ENCODE data around the gene CD80.

The CD80 gene

DNA sequence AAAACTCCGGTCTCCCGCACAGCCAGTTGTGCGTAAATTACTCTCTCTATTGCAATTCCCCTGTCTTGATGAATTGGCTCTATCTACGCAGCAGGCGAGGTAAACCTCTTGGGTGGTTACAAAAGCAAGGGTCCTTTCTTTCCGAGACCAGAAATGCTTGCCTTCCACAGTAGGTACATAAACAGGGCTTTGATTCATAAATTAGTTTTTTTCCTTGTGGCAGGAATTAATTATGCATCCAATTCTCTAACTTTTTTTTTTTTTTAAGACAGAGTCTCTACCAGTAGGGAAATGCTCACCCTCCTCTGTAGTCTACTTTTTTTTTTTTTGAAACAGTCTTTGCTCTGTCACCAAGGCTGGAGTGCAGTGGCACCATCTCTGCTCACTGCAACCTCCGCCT is 16.3 kb downstream of the CD80 start:
- no peak for DNase-seq (ENCODE audit: low read depth)

DNA sequence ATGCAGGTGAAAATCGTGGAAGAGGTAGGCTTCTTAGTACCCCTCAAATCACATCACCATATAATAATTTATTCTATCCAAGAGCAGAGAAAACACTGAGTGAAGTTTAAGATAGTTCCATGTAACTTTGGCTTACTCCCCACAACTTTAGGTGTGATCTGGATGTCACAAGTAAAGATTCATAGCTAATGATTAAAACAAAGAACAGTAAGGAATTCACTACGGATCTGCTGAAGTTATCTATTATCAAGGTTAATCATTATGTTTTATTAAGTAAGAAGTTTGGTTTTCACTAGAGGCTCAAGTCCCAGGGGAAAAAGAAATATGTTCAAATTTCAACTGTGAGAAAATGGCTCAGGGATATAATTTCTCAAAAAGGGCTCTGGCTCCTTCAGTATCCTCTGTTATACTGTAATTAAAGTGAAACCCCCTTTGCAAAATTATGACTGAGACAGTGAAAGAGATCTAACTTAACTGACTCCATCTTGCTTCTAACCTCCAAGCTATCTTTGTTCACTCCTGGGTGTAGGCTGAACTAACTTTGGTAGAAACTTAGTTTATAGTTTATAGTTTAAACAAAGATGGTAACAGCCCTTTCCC is 17.1 kb downstream of the CD80 start:
- no peak for DNase-seq (ENCODE audit: low read depth)

DNA sequence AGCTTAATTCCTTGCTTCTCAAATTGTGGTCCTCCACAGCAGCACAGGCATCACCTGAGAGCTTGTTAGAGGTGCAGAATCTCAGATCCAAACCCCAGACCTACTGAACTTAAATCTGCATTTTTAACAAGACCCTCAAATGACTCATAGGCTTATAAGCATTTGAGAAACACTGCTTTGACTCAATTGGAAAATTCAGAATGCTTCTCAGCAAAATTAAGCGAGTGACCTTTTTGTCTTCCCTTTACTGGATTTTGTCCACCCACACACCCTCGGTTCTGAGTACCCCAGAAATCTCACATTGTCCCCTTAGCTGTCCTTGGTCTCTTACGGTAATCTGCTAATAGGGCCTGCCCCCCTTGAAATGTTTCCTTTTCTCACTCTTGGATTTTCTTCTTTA is 17.9 kb downstream of the CD80 start:
- DNase-seq (ENCODE audit: low read depth), result no peak

DNA sequence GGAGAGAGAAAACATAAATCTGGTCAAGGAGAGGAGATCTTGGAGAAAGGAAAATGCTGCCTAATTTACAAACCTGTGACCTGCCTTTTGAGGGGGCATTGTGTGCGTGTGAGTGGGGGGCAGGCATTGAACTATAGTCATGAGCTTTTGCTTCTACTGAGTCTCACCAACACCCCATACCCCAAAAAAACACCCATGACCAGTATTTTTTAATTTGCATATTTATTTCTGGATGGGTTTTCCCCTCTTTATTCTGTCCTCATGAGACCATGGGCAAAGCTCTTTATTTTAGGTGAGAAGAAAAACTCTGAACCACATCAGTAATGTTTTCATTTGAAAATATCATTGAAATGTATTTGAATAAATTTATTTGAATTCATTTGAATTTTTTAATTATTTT is 20.6 kb downstream of the CD80 start:
- no peak for DNase-seq (ENCODE audit: low read depth)

DNA sequence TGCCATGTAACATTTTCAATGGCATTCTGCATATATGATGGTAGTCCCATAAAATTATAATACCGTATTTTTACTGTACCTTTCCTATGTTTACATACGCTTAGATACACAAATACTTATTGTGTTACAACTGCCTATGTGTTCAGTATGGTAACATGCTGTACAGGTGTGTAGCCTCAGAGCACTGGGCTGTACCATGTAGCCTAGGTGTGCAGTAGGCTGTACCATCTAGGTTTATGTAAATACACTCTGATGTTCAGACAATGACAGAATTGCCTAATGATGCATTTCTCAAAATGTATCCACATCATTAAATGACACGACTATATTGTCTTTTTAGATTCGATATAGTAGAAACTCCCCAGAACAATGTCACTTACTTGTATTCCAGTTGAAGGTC is 22.7 kb downstream of the CD80 start:
- DNase-seq (ENCODE audit: low read depth), result no peak

DNA sequence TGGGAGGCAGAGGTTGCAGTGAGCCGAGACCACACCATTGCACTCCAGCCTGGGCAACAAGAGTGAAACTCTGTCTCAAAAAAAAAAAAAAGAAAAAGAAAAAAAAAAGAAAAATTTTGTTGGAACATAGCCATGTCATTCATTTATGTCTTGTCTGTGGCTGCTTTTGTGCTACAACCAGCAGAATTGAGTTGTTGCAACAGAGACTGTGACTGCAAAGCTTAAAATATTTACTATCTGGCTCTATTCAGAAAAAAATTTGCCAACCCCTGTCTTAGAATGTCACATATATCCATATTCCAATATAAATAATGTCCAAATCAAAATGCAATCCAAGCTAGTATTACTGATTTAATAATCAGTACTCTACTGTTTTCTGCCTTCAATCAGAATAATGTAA is 25.1 kb downstream of the CD80 start:
- no peak for DNase-seq (ENCODE audit: low read depth)

DNA sequence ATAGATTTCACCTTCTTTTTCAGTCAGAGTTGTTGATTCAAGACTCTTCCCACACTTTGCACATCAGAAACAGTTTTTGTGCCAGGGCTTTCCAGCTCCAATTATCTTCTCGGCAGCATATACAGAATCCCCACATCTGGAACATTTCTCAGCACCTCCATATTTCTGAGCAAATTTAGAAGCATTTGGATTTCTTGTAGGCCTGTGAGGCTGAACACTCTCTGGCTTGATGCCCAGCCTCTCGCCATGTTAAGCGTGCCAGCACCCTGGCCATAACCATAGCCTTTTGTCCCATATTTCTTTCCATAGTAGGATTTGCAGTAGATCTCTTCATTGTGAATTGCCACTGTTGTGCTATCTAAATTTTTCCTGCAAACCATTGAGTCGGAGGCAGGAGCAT is 28.3 kb downstream of the CD80 start:
- DNase-seq (ENCODE audit: low read depth), result no peak

DNA sequence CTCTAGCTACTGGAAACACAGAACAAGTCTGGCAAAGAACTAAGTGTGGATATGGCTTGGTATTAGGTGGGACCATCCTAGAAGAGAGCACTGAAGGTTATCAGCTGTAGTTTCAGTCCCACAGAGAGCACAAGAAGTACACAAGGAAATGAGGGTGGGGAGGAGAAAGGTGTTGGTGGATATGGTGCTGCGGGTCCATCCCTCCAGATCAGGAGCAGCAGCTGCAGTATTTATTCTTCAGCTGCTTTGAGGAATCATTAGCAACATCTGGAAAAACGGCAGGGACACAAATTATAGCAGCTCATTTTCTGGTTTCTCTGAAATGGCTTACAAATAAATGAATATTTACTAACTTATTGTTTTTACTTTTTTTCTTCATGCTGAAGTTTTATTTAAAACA is 29.0 kb downstream of the CD80 start:
- no peak for DNase-seq (ENCODE audit: low read depth)

DNA sequence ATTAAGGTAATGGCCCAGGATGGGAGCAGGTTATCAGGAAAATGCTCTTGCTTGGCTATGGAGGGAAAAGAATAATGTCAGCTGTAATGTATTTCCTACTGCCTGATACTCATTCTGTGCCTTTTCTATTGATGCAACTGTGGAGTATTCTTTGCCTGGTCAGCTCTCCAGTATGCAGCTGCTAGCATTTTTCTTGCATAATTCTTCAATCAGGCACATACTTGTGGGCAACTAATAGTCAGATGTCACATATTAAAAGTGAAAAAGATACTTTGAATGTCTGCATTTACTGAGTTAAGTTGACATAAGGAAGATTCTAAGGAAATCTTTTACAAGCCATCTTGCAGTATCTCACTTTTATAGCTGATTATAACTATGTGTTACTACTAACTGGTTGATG is 29.5 kb downstream of the CD80 start:
- DNase-seq (ENCODE audit: low read depth), result no peak

DNA sequence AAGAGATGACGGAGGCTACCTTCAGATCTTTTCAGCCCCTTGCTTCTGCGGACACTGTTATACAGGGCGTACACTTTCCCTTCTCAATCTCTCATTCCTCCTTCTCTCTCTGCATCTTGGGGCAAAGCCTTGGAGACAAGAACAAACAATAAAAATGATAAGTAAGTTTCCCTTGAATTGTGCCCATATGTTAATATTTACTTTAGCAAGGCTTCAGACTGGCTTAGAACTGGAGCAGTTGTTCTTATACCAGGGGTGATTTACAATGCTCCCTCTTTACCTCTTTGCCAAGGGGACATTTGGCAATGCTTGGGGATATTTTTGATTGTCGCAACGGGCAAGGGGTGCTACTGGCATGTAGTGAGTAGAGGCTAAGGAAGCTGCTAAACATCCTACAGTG is 31.7 kb downstream of the CD80 start:
- no peak for DNase-seq (ENCODE audit: low read depth)

DNA sequence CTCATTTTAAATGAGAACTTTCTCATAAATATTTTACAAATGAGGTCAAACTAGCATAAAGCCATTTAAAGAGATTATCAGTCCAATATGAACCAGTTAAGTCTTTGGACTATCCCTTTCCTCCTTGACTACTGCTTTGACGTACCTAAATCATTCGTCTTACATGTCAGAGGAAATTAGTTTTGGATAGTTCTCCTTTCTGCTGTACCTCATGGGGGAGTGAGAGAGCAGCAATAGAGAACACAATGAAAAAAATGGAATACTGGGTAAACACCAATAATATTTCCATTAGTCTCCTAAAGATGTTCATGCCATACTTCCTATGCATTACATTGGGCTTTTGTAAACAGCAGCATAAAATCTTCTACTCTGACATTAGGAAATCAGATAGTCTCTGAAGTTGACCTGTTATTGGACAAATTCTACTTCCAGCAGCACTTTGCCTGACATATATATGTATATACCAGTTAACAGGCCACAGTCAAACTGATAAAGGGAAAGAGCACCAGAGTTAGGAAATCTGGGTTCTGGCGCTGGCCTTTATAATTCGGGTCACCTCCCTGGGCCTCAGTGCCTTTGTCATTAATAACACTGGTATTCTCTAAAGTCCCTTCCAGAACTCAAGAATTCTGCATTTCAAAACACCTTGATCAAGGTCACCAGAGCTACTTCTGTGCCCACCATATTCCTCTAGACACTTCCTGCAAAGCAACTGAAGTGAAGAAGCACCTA is 34.3 kb downstream of the CD80 start:
- no peak for DNase-seq (ENCODE audit: low read depth)

DNA sequence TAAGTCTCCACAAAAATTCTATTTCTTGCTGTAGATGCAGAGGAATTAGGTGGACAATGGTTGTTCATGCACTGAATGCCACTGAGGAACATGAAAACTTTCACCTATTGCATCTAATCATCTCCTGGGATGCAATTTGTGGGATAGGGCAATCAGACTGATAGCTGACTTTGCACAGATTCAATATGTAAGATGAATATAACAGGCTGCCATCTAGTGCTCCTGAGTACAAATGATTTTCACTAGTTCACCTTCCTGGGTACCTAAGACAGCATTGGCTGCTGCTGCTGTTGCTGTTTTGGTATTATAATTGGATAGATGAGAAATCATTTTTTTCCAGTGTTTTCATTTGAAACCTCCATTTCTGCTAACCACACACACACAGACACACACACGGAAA is 41.4 kb downstream of the CD80 start:
- no peak for DNase-seq (ENCODE audit: low read depth)

DNA sequence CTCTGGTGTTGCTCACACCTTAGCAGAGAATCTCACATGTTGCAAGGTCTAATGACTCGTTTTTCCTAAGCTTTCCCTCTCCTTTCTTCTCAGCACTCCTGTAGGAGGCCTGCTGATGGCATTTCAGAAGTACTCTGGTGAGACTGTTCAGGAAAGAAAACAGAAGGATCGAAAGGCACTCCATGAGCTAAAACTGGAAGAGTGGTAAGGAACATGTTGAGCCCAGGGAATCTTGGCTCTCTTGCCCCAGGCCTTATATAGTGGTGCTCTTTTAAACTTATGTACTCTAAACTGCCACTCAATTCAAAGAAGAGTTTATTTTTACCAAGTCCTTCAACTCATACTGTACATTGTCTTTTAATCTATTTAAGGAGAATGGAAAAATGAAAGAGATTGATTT is 42.3 kb downstream of the CD80 start:
- DNase-seq (ENCODE audit: low read depth), result no peak

DNA sequence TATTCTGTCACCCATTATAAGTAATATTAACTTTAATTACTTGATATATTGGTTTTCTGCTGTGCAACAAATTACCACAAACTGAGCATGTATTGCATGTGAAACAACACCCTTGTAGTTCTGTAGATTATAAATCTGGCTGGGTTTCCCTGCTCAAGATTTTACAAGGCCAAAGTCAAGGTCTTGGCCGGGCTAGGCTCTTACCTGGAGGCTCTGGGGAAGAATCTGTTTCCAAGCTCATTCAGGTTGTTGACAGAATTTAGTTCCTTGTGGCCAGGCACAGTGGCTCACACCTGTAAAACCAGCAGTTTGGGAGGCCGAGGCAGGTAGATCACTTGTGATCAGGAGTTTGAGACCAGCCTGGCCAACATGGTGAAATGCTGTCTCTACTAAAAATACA is 44.8 kb downstream of the CD80 start:
- DNase-seq (ENCODE audit: low read depth), result no peak

DNA sequence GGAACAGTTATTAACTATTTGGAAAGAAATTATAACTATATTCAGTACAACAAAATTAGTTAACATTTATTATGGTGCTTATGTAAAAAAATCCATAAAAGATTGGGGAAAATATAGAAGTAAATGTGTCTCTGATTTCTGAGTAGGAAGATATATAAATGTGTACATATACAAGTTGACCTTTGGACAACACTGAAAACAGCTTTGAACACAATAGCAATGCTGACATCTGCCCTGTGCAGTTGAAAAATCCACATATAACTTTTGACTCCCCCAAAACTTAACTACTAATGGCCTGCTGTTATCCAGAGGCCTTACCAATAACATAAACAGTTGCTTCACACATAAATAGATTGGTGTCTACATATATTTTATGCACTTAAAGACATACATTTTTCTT is 48.7 kb downstream of the CD80 start:
- no peak for DNase-seq (ENCODE audit: low read depth)

DNA sequence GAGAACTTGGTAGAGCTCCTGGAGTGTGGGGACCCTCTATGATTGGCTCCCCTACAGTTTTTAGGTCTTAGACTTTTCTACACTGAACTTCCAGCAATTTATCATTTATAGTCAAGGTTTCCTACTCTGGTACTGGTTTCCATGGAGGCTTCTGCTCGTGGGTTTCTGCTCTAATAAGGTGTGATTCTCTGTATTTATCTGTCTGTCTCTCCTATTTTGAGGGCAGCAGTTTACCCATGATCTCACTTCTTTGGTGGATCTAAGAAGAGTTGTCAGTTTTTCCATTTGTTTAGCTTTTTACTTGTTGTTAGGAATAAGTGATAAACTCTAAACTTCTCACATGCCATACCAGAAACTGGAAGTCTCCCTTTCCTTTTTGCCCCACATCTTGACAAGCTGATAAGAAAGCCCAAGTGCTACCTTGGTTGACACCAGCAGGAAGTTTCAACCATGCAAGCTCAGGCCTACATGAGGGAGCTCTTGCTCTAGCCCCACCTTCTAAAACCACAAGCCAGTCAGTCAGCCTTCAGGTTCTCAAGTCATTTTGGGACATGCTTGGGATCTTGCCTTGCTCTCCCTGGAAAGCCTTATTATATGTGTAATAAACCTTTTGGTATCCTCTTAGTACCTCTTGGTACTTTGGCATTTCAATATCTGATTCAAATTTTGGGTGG is 51.1 kb downstream of the CD80 start:
- DNase-seq (ENCODE audit: low read depth), result peak; percentile 48

DNA sequence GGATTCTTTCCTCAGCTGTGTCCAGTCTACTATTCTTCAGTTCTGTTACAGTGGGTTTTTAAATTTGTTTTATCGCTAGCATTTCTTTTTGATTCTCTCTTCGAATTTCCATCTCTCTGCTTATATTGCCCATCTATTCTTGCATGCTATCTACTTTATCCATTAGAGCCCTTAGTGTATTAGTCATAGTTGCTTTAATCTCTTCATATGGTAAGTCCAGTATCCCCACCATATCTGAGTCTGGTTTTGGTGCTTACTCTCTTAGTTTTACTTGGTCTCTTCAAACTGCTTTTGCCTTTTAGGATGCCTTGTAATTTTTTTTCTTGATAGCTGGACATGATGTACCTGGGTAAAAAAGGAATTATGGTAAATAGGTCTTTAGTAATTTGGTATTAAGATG is 52.0 kb downstream of the CD80 start:
- no peak for DNase-seq (ENCODE audit: low read depth)

DNA sequence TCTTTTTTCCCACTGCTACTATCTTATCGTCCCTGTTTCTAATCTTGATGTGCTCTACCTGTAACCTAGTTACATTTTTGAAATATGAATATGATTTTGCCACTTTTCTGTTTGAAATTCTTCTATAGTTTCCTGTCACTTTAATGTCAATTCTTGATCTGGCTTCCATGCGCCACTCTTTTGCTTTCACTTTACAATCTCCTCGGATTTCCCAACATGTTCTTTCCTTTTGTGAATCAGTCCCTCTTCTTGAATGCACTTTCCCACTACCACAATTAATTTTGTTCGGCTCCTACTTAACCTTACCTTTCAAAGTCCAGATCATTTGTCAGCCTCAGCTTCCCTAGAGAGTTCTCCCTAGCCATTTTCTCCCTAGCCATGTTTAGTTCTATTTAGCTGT is 52.8 kb downstream of the CD80 start:
- no peak for DNase-seq (ENCODE audit: low read depth)

DNA sequence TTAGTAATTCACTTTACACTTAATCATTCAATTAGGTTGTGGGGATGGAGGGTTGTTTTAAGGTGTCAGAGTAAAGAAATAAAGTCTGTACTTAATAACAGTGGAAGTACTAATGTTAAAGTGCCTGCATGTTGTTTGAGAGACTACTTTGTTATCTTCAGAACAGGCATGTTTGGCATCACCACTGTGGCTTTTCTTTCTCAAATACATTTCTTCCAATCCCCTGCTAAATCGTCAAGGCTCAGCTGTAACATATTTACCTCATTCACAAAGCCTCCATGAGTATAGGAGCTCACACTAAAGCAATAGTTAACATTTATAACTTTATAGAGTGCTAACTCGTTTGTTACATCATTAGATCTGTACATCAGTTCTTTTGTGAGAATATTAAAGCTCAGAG is 58.5 kb downstream of the CD80 start:
- DNase-seq (ENCODE audit: low read depth), result no peak

DNA sequence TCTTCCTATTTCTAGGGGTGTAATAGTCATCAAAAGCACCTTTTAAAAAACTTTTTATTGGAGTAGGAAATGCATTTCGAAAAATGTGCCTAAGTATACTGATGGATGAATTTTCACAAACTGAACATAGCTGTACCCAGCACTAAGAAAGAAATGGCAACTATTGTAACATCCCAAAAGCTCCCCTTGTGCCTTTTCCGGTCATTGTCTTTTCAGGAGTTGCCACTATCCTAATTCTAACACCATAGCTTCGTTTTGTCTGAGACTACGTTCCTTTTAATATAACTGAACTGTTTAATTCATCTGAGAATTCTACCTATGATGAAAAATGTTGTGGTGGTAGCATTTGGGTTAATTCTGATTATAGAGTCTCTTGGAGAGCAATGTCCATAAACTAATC is 59.1 kb downstream of the CD80 start:
- DNase-seq (ENCODE audit: low read depth), result no peak

DNA sequence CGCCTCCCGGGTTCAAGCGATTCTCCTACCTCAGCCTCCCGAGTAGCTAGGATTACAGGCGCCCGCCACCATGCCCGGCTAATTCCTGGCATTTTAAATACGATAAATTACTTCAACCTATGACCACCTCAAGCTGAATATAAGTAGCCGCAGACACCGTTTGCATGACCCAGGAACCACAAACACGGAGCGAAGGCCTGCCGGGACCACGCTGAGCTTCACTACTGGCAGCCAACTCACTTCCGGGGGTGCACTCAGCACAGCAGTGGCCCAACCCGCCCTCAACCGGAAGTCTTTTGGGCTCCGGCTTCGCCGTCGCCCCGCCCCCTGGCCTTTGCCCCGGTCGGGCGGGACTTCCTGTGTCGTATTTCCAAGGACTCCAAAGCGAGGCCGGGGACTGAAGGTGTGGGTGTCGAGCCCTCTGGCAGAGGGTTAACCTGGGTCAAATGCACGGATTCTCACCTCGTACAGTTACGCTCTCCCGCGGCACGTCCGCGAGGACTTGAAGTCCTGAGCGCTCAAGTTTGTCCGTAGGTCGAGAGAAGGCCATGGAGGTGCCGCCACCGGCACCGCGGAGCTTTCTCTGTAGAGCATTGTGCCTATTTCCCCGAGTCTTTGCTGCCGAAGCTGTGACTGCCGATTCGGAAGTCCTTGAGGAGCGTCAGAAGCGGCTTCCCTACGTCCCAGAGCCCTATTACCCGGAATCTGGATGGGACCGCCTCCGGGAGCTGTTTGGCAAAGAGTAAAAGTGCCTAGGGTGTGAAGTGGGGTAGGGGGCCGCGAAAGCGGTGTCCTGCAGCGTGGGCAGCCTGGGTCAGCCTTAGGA is 61.0 kb downstream of the CD80 start, which contains the start of gene TIMMDC1:
Gene TIMMDC1 (plus strand): TSS at position 362 of the 826 bp plus-strand sequence. CDS start 187 bp downstream, at position 549.
- DNase-seq (ENCODE audit: low read depth), result peak; percentile 82

DNA sequence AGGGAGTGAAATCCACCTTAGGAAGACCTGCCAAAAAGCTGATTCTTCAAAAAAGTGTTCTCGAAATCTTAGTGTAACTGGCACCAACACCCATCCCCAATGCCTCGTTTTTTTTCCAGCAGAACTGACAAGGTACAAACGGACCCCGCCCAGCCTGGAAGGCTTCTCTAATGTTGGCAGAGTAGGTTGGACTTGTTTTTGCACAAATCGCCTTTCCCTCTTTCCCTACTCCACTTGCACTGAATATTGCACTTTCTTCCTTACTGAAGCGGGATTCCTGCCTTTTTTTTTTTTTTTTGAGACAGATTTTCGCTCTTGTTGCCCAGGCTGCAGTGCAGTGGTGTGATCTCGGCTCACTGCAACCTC is 61.6 kb downstream of the CD80 start:
- DNase-seq (ENCODE audit: low read depth), result no peak

DNA sequence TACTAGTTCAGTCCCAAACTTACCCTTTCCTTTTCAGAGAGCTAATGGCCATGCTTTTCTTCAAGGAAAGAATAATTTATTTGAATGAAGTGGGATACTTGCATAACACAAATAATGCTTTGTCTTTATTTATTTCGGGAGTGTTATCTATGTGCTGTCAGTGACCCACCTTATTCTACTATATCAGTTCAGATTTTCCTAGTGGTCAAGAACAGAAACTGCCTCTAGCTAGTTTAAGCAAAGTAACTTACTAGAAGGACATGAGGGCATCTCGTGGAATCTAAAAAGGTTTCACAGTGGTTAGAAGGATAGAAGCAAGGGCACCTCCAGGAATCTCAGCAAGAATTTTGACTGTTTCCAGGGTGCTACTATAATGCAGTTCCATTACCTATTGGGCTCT is 64.8 kb downstream of the CD80 start:
- no peak for DNase-seq (ENCODE audit: low read depth)

Data from CMK (cell line).